CD4-positive, alpha-beta memory T cell (primary cell): Measurements from ENCODE around the gene IL17B. TPM values are rescaled to one million over a fixed set of nuclear protein-coding genes. Genes with fewer than 3 reads are reported as not detected.

Experiments
- CTCF ChIA-PET: fragments of 350-600 bp; sonication (Branson Sonifier 250); formaldehyde crosslinking; loops from one replicate; lab custom pipeline; 2021; ENCODE audit warnings: inconsistent platforms; ENCODE audit not compliant: partially characterized antibody; lab: Charles Lee
- POLR2A ChIA-PET: fragments of 350-600 bp; sonication (Branson Sonifier 250); formaldehyde crosslinking; loops from one replicate; lab custom pipeline; 2021; ENCODE audit not compliant: partially characterized antibody; lab: Charles Lee
- DNase-seq, 5 donors: peaks; one replicate each; pipeline versions ENCODE4 v3.0.0 to v3.0.0-alpha.2; 2020 to 2022; ENCODE audit warnings: mixed read lengths in 1 of 5
- H3K27ac ChIP-seq: one replicate; pipeline ENCODE4 v1.7.0; 2013; ENCODE audit warnings: low read depth, low read length
- H3K27me3 ChIP-seq: 2 replicates; pipeline ENCODE4 v1.7.0; 2013; ENCODE audit warnings: mild to moderate bottlenecking, low read length, moderate library complexity; ENCODE audit not compliant: insufficient read depth
- H3K36me3 ChIP-seq: 2 replicates; pipeline ENCODE4 v1.7.0; 2013; ENCODE audit warnings: mild to moderate bottlenecking, low read length, moderate library complexity; ENCODE audit not compliant: insufficient read depth
- H3K4me1 ChIP-seq: 2 replicates; pipeline ENCODE4 v1.7.0; 2013; ENCODE audit warnings: mild to moderate bottlenecking, low read length, moderate library complexity; ENCODE audit not compliant: insufficient read depth
- H3K4me3 ChIP-seq, 2 donors: one replicate each; pipeline ENCODE4 v1.7.0; 2013; ENCODE audit warnings: low read length in 2 of 2, mild to moderate bottlenecking in 1 of 2
- H3K9me3 ChIP-seq, 2 donors: one replicate each; pipeline ENCODE4 v1.7.0; 2013; ENCODE audit warnings: low read length in 2 of 2, control low read depth in 1 of 2; ENCODE audit not compliant: control insufficient read depth in 1 of 2
- H3K27ac Mint-ChIP-seq, 7 donors: one replicate each; pipeline ENCODE4 v1.8.0; 2020 to 2021; ENCODE audit warnings: mixed read lengths in 7 of 7, mild to moderate bottlenecking in 6 of 7, inconsistent platforms in 3 of 7, moderate library complexity in 3 of 7
- H3K27me3 Mint-ChIP-seq, 2 donors: one replicate each; pipeline ENCODE4 v1.8.0; 2020 to 2021; ENCODE audit warnings: mixed read lengths in 2 of 2
- H3K36me3 Mint-ChIP-seq, 2 donors: one replicate each; pipeline ENCODE4 v1.8.0; 2020 to 2021; ENCODE audit warnings: mixed read lengths in 2 of 2, inconsistent platforms in 1 of 2, mild to moderate bottlenecking in 1 of 2
- H3K4me1 Mint-ChIP-seq, 4 donors: one replicate each; pipeline ENCODE4 v1.8.0; 2020 to 2021; ENCODE audit warnings: mixed read lengths in 4 of 4, mild to moderate bottlenecking in 1 of 4
- H3K4me3 Mint-ChIP-seq, 8 donors: one replicate each; pipeline ENCODE4 v1.8.0; 2020 to 2021; ENCODE audit warnings: mixed read lengths in 8 of 8, mild to moderate bottlenecking in 7 of 8, moderate library complexity in 6 of 8, inconsistent platforms in 3 of 8
- H3K9me3 Mint-ChIP-seq, 8 donors: one replicate each; pipeline ENCODE4 v1.8.0; 2020 to 2021; ENCODE audit warnings: mixed read lengths in 8 of 8, mild to moderate bottlenecking in 5 of 8, inconsistent platforms in 3 of 8, moderate library complexity in 1 of 8
- intact Hi-C: fragments of 100-400 bp; cut with micrococcal nuclease; formaldehyde crosslinking; loops from one replicate; pipeline ENCODE4 v1.15.1; 2023
- polyA plus RNA-seq, 2 donors: library from polyadenylated mRNA; unstranded; fragments of 300-500 nt; fragmentation: Illumina TruSeq; gene quantifications; one replicate each; pipeline ENCODE4 v1.2.3, GENCODE V29; 2021
- total RNA-seq, 2 experiments: library from RNA; stranded (reverse); gene quantifications; one replicate each; pipeline ENCODE4 v1.2.3, GENCODE V29; 2021

The IL17B gene
- total and polyA plus RNA-seq, 4 experiments from 2014 or later = not detected

DNA sequence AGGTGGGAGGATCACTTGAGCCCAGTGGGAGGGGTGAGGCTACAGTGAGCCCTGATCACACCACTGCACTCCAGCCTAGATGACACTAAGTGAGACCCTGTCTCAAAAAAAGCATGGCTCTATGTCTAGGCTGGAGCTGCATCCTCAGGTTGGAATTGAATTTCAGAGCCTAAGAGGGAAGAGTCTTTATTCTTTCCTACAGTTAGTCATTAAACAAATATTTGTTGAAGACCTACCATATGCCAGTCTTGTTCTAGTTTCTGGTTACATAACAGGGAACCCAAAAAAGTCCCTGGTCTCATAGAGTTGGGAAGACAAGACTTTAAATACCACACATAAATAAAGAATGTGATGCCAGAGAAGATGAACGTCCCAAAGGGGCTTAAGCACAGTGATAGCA lies 40.7 kb downstream of the IL17B start:
- Histone ChIP-seq H3K27ac (no peak overlapping the region), H3K36me3 (no peaks in the 10 kb centered on the region), H3K9me3 (no peaks in the 10 kb centered on the region), H3K4me3 (no peak overlapping the region), H3K27me3 (no peaks in the 10 kb centered on the region), H3K4me1 (no peaks in the 10 kb centered on the region)
- POLR2A ChIA-PET = interaction anchor here (0.8 to 1.3 kb wide), 2 partner anchors 11 to 29 kb away, joined by 3 read pairs; no protein-coding TSS in a partner anchor
- intact Hi-C loops = no loop called here
- H3K4me1 Mint-ChIP-seq = peaks cover 0 to 4% (median 3%) of the 10 kb centered on the region in 4 donors
- peaks cover 0 to 3% of the 10 kb centered on the region in 2 donors for H3K36me3 Mint-ChIP-seq
- H3K27me3 Mint-ChIP-seq = no peaks in the 10 kb centered on the region
- DNase-seq = no peak
- CTCF ChIA-PET = interaction anchor here (0.6 to 2.4 kb wide), 4 partner anchors 26 to 638 kb away, joined by 3 to 7 read pairs (median 3); no protein-coding TSS in a partner anchor
- no peak overlapping the region for H3K27ac Mint-ChIP-seq
- peaks cover 0 to 2% (median 0%) of the 10 kb centered on the region in 8 donors for H3K9me3 Mint-ChIP-seq
- peak overlapping the region in 1 of 8 donors; percentile 73 for H3K4me3 Mint-ChIP-seq

DNA sequence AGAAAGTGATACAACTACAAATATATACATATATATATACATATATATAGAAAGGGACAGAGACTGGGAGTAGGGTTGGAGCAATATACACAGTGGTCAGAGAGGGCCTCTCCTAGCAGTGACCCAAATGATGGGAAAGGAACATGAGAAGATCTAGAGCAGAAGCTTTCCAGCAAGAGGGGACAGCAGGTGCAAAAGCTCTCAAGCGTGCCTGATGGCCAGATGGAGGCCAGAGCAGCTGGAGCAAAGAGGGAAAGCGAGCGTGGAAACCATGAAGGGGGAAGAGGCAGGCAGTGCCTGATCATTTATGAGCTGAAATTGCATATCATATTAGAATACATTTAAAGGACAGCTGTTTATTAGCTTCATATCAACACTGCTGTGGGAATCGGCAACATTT lies 41.4 kb downstream of the IL17B start:
- H3K9me3 Mint-ChIP-seq = peaks cover 0 to 2% (median 0%) of the 10 kb centered on the region in 8 donors
- peaks cover 0 to 3% (median 0%) of the 10 kb centered on the region in 4 donors for H3K4me1 Mint-ChIP-seq
- Histone ChIP-seq H3K4me1 (no peaks in the 10 kb centered on the region), H3K36me3 (no peaks in the 10 kb centered on the region), H3K4me3 (no peak overlapping the region), H3K27ac (no peak overlapping the region), H3K27me3 (no peaks in the 10 kb centered on the region), H3K9me3 (no peaks in the 10 kb centered on the region)
- CTCF ChIA-PET = interaction anchor here (0.6 to 1.0 kb wide), 3 partner anchors 27 to 638 kb away, joined by 3 read pairs; no protein-coding TSS in a partner anchor
- no peak overlapping the region for H3K4me3 Mint-ChIP-seq
- no peak overlapping the region for H3K27ac Mint-ChIP-seq
- intact Hi-C loops = no loop called here
- no peaks in the 10 kb centered on the region for H3K27me3 Mint-ChIP-seq
- POLR2A ChIA-PET = interaction anchor here (0.8 kb wide), 1 partner anchor 11 kb away, joined by 3 read pairs; no protein-coding TSS in a partner anchor
- DNase-seq = no peak
- peaks cover 0 to 3% of the 10 kb centered on the region in 2 donors for H3K36me3 Mint-ChIP-seq

DNA sequence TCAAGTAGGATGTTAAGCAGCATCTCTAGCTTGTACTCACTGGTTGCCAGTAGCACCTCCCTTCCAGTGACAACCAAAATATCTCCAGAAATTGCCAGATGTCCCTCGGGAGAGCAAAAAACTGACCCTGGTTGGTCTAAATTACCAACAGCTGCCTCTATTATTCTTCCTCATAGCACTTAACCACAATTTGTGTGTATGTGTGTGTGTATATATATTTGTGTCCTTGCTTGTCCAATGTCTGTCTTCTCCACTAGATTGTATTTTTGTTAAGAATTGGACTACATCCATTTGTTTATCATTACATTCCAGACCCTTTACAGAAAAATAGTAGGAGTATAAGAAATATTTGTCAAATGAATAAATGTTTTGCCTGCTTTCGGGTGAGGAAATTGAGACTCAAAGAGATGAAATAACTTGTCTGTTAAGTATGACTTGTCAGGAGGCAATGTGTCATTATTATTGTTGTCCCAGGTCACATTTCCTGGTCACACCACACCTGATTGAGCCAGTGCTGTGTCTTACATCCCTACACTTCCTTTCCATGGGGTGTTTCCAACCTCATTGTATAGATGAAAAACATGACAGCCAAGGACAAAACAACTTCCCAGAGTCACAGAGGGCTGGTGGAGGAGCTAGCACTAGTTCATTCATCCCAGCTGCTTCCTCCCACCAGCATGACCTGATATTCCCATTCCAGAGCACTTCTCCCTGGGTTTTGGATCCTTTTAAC lies 45.2 kb downstream of the IL17B start:
- Mint-ChIP-seq H3K9me3 (peaks cover 0 to 2% (median 0%) of the 10 kb centered on the region in 8 donors), H3K4me1 (peaks cover 0 to 3% (median 0%) of the 10 kb centered on the region in 4 donors), H3K27ac (peak overlapping the region in 1 of 7 donors; percentile 24), H3K36me3 (peaks cover 0 to 3% of the 10 kb centered on the region in 2 donors), H3K4me3 (no peak overlapping the region), H3K27me3 (no peaks in the 10 kb centered on the region)
- no peaks in the 10 kb centered on the region for H3K27me3 ChIP-seq
- H3K4me1 ChIP-seq = no peaks in the 10 kb centered on the region
- CTCF ChIA-PET = interaction anchor here (1.8 to 5.8 kb wide), 3 partner anchors 11 to 38 kb away, joined by 7 to 41 read pairs (median 9); partner anchors contain the start of gene GRPEL2
- DNase-seq = no peak
- no peaks in the 10 kb centered on the region for H3K36me3 ChIP-seq
- intact Hi-C loops = no loop called here
- POLR2A ChIA-PET = interaction anchor here (0.8 to 2.1 kb wide), 2 partner anchors 11 to 87 kb away, joined by 3 to 11 read pairs; partner anchors contain the start of gene GRPEL2
- no peak overlapping the region for H3K4me3 ChIP-seq
- no peaks in the 10 kb centered on the region for H3K9me3 ChIP-seq
- H3K27ac ChIP-seq = no peak overlapping the region

DNA sequence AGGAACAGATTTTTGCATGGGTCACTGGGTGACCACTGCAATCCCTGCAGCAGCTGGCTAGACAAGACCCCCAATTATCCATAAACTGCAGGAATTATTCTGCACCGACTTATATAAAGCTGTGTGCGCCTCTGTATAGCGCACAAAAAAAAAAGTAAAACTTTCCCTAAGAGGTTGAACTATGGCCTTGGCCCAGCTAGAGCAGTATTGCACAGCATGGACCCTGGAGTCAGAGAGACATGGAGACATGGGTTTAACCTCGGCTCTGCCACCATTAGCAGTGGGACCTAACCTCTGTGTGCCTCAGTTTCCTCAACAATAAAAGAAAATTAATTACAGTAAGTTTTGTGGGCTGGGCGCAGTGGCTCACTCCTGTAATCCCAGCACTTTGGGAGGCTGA lies 50.9 kb downstream of the IL17B start:
- intact Hi-C loops = no loop called here
- Mint-ChIP-seq H3K4me1 (no peaks in the 10 kb centered on the region), H3K9me3 (peaks cover 0 to 6% (median 0%) of the 10 kb centered on the region in 8 donors), H3K27ac (no peak overlapping the region), H3K4me3 (no peak overlapping the region), H3K27me3 (no peaks in the 10 kb centered on the region), H3K36me3 (no peaks in the 10 kb centered on the region)
- H3K27me3 ChIP-seq = no peaks in the 10 kb centered on the region
- H3K4me1 ChIP-seq = no peaks in the 10 kb centered on the region
- CTCF ChIA-PET = interaction anchor here (1.8 to 24.9 kb wide), 2 partner anchors 11 to 40 kb away, joined by 14 to 564 read pairs; no protein-coding TSS in a partner anchor
- no peak overlapping the region for H3K27ac ChIP-seq
- DNase-seq = no peak
- POLR2A ChIA-PET = no interaction called here
- no peak overlapping the region for H3K4me3 ChIP-seq
- H3K9me3 ChIP-seq = no peaks in the 10 kb centered on the region
- no peaks in the 10 kb centered on the region for H3K36me3 ChIP-seq

DNA sequence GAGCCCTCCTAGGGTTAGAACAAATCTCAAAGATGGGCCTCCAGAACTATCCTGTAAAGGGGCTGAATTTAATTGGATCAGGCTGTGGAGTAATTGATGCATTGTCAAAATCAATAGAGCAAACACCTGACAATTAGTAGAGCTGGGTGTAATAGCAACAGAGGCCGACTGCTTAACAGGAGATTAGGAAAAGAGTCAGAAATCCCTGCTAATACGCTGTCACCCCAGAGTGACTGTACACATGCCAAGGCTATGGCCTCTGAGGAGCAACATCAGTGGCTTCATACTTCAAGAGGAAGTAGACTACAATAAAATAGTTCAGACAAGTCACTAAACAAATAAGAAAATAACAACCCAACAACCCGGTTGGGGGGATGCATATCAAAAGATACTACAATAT lies 52.5 kb downstream of the IL17B start:
- no peak overlapping the region for H3K27ac ChIP-seq
- H3K4me1 ChIP-seq = no peaks in the 10 kb centered on the region
- POLR2A ChIA-PET = interaction anchor here (0.7 kb wide), 1 partner anchor 18 kb away, joined by 3 read pairs; no protein-coding TSS in a partner anchor
- no peaks in the 10 kb centered on the region for H3K4me1 Mint-ChIP-seq
- H3K4me3 Mint-ChIP-seq = no peak overlapping the region
- H3K36me3 ChIP-seq = no peaks in the 10 kb centered on the region
- no peaks in the 10 kb centered on the region for H3K27me3 ChIP-seq
- DNase-seq = no peak
- CTCF ChIA-PET = interaction anchor here (1.2 to 24.9 kb wide), 4 partner anchors 9 to 42 kb away, joined by 3 to 564 read pairs (median 9); no protein-coding TSS in a partner anchor
- intact Hi-C loops = no loop called here
- no peaks in the 10 kb centered on the region for H3K36me3 Mint-ChIP-seq
- H3K9me3 ChIP-seq = no peaks in the 10 kb centered on the region
- H3K27me3 Mint-ChIP-seq = no peaks in the 10 kb centered on the region
- no peak overlapping the region for H3K4me3 ChIP-seq
- peak overlapping the region in 1 of 7 donors; percentile 42 for H3K27ac Mint-ChIP-seq
- H3K9me3 Mint-ChIP-seq = peaks cover 0 to 6% (median 0%) of the 10 kb centered on the region in 8 donors

DNA sequence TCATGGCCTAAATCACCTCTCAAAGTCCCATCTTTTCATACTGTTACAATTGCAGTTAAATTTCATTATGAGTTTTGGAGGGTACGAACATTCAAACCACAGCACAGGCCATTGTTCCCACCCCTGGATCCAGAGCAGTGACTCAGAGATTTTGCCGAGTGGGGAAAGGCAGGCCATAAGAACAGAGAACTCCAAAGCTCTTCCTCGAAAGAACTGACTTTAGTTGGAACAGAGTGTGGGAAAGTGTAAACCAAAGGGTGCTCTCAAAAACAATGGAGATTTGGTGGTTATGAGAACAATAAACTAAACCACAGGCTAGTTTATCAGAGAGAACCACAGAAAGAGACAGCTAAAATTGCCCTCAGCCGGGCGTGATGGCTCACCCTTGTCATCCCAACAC lies 53.2 kb downstream of the IL17B start:
- POLR2A ChIA-PET = no interaction called here
- CTCF ChIA-PET = interaction anchor here (24.9 kb wide), 1 partner anchor 42 kb away, joined by 564 read pairs; no protein-coding TSS in a partner anchor
- H3K27ac ChIP-seq = no peak overlapping the region
- Mint-ChIP-seq H3K4me3 (no peak overlapping the region), H3K27ac (no peak overlapping the region), H3K27me3 (no peaks in the 10 kb centered on the region), H3K9me3 (peaks cover 0 to 6% (median 0%) of the 10 kb centered on the region in 8 donors), H3K36me3 (no peaks in the 10 kb centered on the region), H3K4me1 (no peaks in the 10 kb centered on the region)
- H3K27me3 ChIP-seq = no peaks in the 10 kb centered on the region
- H3K4me3 ChIP-seq = no peak overlapping the region
- H3K4me1 ChIP-seq = no peaks in the 10 kb centered on the region
- no peaks in the 10 kb centered on the region for H3K36me3 ChIP-seq
- intact Hi-C loops = no loop called here
- DNase-seq = no peak
- H3K9me3 ChIP-seq = no peaks in the 10 kb centered on the region

DNA sequence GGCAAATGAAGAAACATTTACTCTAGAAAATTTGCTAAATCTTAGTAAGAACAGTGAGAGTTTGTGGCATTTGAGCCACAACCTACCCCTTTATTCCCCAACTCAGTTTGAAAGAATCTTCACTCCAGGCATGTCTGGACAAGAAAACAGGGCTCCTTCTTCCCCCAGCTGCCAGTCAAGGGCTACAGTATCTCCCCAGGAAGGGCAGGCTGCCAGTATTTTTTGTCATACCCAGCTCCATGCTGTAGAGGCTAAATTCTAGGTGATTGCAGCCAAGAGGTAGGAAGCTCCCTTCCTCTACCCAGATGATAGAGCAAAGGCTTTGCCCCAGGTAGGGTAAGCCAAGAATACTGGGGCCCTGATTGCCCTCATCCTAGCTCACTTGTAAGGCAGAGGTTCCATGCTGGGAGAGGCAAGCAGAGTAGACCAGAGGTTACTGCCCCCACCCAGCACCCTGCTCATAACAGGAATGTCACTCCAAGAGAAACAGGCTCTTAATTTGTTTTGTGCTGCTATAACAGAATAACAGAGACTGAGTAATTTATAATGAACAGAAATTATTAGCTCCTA lies 53.8 kb downstream of the IL17B start:
- intact Hi-C loops = no loop called here

More for the DNA sequence above, 53.8 kb downstream of the IL17B start:
- Histone ChIP-seq H3K36me3 (no peaks in the 10 kb centered on the region), H3K27me3 (no peaks in the 10 kb centered on the region), H3K27ac (no peak overlapping the region), H3K4me3 (no peak overlapping the region), H3K9me3 (no peaks in the 10 kb centered on the region), H3K4me1 (no peaks in the 10 kb centered on the region)
- no peaks in the 10 kb centered on the region for H3K4me1 Mint-ChIP-seq
- H3K4me3 Mint-ChIP-seq = no peak overlapping the region
- no peaks in the 10 kb centered on the region for H3K36me3 Mint-ChIP-seq
- no peak for DNase-seq
- no peak overlapping the region for H3K27ac Mint-ChIP-seq
- CTCF ChIA-PET = interaction anchor here (1.0 to 24.9 kb wide), 2 partner anchors 11 to 43 kb away, joined by 3 to 564 read pairs; no protein-coding TSS in a partner anchor
- no peaks in the 10 kb centered on the region for H3K27me3 Mint-ChIP-seq
- H3K9me3 Mint-ChIP-seq = peaks cover 0 to 6% (median 0%) of the 10 kb centered on the region in 8 donors
- POLR2A ChIA-PET = no interaction called here
